ENCODE measurements around the gene FBLN1.

FBLN1 gene

DNA sequence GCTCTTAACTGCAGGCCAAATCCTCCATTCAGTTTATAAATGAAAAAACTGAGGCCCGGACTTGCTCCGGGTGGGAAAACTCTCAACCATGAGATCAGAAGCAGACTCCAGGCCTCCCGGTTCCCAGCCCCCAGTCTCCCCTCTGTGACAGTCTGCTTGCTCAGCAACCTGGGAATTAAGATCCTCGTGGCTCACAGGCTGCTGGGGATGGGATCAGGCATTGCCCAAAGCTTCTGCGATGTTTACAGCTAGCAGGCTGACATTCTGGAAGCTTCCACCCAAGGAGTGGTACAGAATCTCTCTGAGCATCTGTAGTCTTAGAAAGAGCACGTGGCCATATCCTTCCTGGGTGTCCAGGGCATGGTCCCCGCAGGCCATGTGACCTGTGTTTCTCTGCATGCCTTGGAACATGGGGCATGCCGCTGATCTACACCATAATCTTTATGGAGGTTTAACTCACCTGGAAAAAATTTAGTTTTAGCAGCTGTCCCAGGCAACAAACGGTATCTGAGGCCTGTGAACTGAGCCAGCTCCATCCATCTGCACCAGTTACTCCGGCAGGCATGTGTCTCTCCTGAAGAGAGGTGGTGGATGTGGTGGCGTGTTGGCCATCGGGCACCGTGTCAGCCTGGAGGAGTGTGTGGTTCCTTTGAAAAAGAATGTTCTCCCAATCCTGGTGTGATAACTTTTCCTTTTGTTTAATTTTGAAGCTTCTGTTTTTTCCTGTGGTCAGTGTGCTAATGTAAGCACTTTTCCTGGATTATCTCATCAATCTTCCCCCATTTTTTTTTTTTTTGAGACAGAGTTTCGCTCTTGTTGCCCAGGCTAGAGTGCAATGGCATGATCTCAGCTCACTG lies 7.9 kb downstream of the FBLN1 start:
- Mint-ChIP-seq H3K27ac (peak overlapping the region; percentile 39), H3K4me3 (no peak overlapping the region), H3K9me3 (no peaks in the 10 kb centered on the region), H3K27me3 (ENCODE audit: low read depth, poor library complexity) (no peaks in the 10 kb centered on the region), H3K4me1 (peaks cover 93% of the 10 kb centered on the region), H3K36me3 (ENCODE audit: low read depth) (no peaks in the 10 kb centered on the region)
- DNase-seq = no peak
- TF ChIP-seq, protein P1, sequence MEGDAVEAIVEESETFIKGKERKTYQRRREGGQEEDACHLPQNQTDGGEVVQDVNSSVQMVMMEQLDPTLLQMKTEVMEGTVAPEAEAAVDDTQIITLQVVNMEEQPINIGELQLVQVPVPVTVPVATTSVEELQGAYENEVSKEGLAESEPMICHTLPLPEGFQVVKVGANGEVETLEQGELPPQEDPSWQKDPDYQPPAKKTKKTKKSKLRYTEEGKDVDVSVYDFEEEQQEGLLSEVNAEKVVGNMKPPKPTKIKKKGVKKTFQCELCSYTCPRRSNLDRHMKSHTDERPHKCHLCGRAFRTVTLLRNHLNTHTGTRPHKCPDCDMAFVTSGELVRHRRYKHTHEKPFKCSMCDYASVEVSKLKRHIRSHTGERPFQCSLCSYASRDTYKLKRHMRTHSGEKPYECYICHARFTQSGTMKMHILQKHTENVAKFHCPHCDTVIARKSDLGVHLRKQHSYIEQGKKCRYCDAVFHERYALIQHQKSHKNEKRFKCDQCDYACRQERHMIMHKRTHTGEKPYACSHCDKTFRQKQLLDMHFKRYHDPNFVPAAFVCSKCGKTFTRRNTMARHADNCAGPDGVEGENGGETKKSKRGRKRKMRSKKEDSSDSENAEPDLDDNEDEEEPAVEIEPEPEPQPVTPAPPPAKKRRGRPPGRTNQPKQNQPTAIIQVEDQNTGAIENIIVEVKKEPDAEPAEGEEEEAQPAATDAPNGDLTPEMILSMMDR (IDR thresholded peaks at IDR 0.05) = no peak

DNA sequence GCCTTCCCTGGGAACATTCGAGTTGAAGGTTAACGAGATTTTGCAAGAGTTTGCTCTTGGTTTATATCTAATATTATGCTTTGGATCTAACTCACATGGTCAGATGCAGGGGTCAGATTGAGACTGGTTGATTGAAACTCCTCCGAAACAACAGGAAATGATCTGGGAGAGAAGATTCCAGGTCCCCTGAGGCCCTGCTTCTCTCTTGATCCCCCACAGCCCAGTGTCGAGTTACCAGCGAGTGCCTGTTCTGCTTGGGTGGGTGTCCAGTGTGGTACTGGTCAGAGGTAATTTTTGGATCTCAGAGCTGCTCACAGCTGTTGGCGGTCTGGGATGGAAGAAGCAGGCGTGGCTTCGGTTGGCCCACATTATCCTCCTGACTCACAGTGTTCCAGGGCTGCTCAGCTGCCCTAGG lies 9.2 kb downstream of the FBLN1 start:
- Mint-ChIP-seq H3K9me3 (no peaks in the 10 kb centered on the region), H3K4me3 (peak overlapping the region; percentile 41), H3K36me3 (ENCODE audit: low read depth) (no peaks in the 10 kb centered on the region), H3K27me3 (ENCODE audit: low read depth, poor library complexity) (no peaks in the 10 kb centered on the region), H3K4me1 (peaks cover 93% of the 10 kb centered on the region), H3K27ac (peak overlapping the region; percentile 85)
- TF ChIP-seq, protein P1 (IDR thresholded peaks at IDR 0.05) = no peak
- peak; percentile 49 for DNase-seq

DNA sequence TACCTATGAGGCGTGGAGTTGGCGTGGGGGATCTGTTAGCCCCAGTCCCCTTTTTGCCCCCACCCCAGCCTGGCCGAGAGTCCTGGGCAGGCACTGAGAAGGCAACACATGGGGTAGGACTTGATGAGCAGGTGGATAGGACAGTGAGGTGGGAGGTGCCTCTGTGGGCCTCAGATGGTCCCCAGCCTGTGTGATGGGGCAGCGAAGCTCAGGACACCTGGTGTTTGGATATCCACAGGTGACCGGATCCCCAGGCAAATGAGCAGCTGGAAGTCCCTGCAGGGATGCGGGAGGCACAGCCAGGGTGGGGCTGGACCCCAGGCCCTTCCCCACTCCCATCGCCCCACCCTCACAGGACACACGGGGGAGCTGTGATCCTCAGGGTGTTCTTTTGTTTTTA lies 9.7 kb downstream of the FBLN1 start:
- TF ChIP-seq, protein P1 (IDR thresholded peaks at IDR 0.05) = no peak
- Mint-ChIP-seq H3K27ac (no peak overlapping the region), H3K27me3 (ENCODE audit: low read depth, poor library complexity) (no peaks in the 10 kb centered on the region), H3K36me3 (ENCODE audit: low read depth) (no peaks in the 10 kb centered on the region), H3K4me3 (peak overlapping the region; percentile 41), H3K9me3 (no peaks in the 10 kb centered on the region), H3K4me1 (peaks cover 91% of the 10 kb centered on the region)
- DNase-seq = no peak

DNA sequence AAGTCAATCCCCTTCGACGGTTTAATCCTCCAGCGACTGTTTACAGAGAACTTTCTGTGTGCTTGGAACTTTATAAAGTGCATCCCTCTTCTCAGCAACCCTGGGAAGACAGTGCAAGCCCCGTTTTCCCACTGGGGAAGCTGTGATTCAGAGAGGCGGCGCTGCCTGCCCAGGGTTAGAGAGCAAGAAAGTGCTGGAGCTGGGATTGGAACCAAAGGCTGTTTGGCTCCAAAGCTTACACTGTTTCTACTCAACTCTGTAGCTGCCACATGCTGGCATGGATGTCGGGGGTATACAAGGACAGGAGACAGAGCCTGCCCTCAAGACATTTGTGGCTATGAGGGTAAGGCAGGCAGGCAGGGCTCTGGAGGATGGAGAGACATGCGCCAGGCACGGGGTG lies 13.0 kb downstream of the FBLN1 start:
- DNase-seq = no peak
- Mint-ChIP-seq H3K27ac (peak overlapping the region; percentile 64), H3K36me3 (ENCODE audit: low read depth) (peaks cover 14% of the 10 kb centered on the region), H3K9me3 (no peaks in the 10 kb centered on the region), H3K4me3 (no peak overlapping the region), H3K27me3 (ENCODE audit: low read depth, poor library complexity) (no peaks in the 10 kb centered on the region), H3K4me1 (peaks cover 69% of the 10 kb centered on the region)
- TF ChIP-seq, protein P1 (IDR thresholded peaks at IDR 0.05) = no peak

DNA sequence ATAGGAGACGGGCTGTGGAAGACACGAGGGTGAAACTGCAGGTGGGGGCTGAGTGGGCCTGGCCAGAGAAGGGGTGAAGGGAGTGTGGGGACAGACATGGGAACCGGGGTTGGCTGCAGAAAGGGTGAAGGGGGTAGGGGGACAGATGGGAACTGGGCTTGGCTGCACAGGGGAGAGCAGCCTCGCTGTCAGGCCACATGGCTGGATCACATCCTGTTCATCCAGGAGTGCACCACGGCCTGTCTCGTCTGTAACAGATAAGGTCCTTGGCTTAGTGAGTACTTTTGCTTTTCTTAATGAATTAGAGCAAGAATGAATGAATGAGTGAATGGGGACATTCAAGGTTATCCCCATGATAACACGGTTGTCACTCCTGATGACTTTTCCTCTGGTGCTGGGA lies 13.5 kb downstream of the FBLN1 start:
- H3K4me1 Mint-ChIP-seq = peaks cover 64% of the 10 kb centered on the region
- peak overlapping the region; percentile 64 for H3K27ac Mint-ChIP-seq
- H3K9me3 Mint-ChIP-seq = no peaks in the 10 kb centered on the region
- no peak for DNase-seq
- TF ChIP-seq, protein P1 (IDR thresholded peaks at IDR 0.05) = no peak
- H3K36me3 Mint-ChIP-seq (ENCODE audit: low read depth) = peaks cover 14% of the 10 kb centered on the region
- H3K27me3 Mint-ChIP-seq (ENCODE audit: low read depth, poor library complexity) = no peaks in the 10 kb centered on the region
- no peak overlapping the region for H3K4me3 Mint-ChIP-seq
